Jurkat, Clone E6-1 (cell line): ENCODE measurements around the gene TMEM207. TPM values are rescaled to one million over a fixed set of nuclear protein-coding genes. Genes with fewer than 3 reads are reported as not detected.
A peak's percentile ranks its signal among the peaks of the same experiment; 100 is the strongest.
"Not testable (repeated sequence)": the region's sequence is repeated elsewhere in the genome, so short reads cannot be mapped to it uniquely, and the experiment has no call there.

Source experiments
- DNase-seq: peaks from one replicate; pipeline ENCODE4 v3.0.0-alpha.2; 2011; ENCODE audit warnings: low read depth, low spot score
- H3K4me3 ChIP-seq: 2 replicates; pipeline ENCODE4 v1.5.1; 2011; ENCODE audit warnings: mild to moderate bottlenecking, low read length, control low read depth, moderate library complexity
- polyA plus RNA-seq: library from polyadenylated mRNA; unstranded; fragments of >200 nt; gene quantifications from one replicate; pipeline ENCODE4 v1.2.1, GENCODE V29; 2012; ENCODE audit warnings: missing spikeins; ENCODE audit not compliant: insufficient read length, insufficient read depth

TMEM207 gene
- not detected for polyA plus RNA-seq

DNA sequence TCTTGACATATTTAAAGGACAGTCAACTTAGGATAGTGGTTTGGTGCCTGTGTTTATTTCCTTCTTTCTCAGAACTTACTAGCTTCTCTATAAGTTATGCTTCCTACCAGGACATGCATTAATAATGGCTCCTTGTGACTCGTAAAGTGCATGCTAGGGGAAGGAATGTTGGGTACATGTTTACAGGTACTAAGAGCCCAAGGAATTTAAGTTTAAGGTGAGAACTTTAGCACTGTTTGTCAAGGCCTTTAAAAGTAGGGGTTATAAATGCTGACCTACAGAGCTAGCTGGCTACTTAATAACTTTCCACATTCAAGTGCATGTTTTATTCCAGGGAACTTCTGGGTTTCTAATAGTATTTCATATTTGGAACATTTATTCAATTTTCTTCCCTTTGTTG lies at the start of gene TMEM207:
Gene TMEM207, minus strand, starts transcription at position 101 of the 400 bp plus-strand sequence. Its CDS starts 92 bp downstream, at position 9.
- H3K4me3 ChIP-seq, result no peak within 1 kb of the TSS
- DNase-seq, result no peak

DNA sequence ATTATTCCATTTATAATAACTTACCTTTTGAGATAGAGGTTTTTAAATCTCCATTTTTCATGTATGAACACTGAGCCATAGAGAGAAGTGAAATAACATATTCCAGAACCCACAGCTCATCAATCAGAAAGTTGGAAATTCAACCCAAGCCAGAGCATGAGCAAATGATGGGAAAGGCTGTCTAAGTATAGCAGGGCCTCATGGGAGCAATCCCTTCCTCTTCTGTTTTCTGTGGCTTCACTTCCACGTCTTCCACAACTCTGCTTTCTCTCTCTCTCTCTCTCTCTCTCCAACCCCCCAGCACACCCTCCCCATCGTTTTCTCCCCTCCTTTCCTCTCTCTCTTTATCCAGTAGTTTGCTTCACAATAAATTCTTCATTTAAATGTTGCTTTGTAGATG lies 49.4 kb upstream of the TMEM207 start:
- H3K4me3 ChIP-seq, result no peak overlapping the region
- no peak for DNase-seq

DNA sequence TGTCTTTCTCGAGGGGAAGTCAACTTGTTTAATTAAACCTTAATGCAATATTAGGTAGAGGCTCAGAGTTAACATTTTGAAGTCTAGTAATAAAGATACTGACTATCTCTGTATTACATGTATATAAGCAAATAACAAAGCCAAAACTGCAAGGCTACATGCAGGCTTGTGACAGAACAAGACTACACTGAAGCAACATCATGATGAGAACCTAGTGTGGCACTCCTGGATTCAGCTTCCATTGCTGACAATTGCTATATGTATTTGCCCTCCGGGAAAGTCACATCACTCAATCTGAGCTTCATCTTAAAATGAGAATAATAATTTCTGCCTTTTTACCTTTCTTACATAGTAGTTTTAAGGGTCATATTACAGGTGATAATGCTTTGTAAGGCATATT lies 48.6 kb upstream of the TMEM207 start:
- no peak overlapping the region for H3K4me3 ChIP-seq
- no peak for DNase-seq

DNA sequence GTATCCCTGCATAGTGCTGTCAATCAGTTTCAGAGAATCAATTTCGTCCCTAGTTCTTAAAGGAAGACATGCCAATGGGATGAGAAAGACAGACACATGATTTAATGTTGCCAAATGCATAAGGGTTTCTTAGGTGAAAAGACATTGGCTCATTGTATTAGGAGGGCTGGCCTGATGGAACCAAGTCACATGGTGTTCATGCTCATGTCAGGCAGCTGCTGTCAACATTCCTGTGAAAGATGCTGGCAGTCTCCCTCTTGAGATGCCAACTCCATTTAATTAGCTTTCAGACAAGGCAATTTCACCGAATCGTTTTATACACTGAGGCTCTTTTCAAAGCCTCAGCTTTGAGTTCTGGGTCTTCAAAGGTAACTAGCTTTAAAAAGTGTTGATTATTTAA lies 48.1 kb upstream of the TMEM207 start:
- no peak overlapping the region for H3K4me3 ChIP-seq
- DNase-seq, result no peak

DNA sequence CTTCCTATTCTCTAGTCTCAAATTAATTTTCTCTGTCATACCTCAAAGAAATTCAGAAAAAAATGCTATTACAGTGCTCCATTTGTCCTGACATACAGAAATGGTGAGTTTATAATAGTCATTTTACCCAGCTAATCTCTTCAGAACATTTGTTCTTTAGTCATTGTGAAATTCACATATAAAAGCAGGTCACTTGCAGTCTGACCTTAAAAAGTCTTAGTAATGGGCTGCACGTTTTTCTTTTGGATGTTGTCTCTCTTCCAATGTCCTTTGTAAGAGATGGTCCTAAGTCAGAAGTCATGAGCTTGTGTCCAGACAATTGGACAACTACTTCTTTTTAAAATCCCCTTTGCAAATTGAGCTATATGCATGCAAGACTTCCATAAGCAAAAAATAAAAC lies 47.2 kb upstream of the TMEM207 start:
- no peak for DNase-seq
- H3K4me3 ChIP-seq, result no peak overlapping the region

DNA sequence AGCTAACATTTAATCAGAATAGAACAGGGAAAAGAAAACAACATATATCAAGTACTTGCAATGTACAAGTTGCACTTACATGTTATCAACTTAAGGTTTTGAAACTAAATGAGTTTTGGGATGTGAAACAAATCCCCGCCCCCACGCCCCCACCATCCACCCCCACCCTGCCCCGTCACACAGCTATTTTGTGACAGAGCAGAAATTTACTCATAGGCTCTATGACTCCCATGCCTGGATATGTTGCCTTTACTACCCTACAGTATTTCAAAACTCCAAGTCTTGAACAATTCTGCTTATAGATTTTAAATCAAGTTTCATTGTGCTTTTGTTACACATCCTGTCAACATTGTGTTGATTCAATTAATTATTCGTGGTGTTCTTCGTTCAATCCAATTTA lies 46.1 kb upstream of the TMEM207 start:
- no peak for DNase-seq
- no peak overlapping the region for H3K4me3 ChIP-seq

DNA sequence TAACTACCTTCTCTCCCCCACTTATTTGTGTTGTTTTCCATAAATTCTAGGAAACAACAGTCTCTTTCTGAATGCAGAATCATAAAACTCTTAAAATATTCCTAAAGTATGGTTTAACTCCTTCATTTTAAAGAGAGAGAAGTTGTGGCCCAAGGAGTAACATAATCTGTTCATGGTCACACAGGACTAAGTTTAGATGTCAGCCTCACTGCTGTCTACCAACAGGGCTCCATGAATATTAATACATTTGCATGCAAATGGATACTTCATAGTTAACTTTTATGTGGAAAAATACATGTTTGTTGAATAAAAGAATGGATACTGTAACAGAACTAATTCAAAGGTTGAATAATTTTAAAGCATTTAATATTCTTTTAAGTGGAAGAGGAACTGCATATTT lies 45.7 kb upstream of the TMEM207 start:
- no peak overlapping the region for H3K4me3 ChIP-seq
- no peak for DNase-seq

DNA sequence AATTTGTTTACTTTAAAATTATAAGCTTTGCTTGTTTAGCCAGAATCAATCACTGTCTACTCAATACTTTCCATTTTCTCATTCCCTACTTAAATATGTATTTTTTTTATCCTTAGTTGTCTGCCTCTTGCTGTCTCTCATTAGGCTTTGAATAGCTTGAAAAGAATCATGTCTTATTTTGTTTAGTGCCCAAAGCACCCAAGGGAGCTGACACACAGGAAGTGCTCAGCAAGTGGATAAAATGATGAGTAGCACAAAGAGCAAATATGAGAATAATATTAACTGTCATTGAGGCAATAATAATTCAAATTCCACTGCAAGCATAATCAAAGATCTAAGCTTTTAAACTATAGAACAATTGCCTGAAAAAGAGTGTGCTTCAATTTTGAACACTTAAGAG lies 45.2 kb upstream of the TMEM207 start:
- no peak overlapping the region for H3K4me3 ChIP-seq
- DNase-seq, result no peak

DNA sequence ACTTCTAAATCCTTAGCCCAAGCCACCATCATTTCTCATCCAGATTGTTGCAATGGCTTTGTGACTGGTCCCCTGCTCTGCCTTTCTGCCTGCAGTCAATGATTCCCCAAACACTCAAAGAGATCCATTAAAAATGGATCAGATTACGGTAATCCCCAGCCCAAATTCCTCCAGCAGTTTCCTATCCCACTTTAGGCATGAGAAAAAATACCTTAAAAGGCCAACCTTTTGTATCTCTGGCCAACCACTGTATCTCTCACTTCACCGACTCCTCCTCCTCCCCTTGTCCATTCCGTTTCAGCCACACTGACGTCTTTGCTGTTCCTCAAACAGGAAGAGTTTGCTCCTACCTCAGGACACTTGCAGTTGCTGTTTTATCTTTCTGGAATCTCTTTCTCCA lies 43.3 kb upstream of the TMEM207 start:
- H3K4me3 ChIP-seq, result no peak overlapping the region
- no peak for DNase-seq

DNA sequence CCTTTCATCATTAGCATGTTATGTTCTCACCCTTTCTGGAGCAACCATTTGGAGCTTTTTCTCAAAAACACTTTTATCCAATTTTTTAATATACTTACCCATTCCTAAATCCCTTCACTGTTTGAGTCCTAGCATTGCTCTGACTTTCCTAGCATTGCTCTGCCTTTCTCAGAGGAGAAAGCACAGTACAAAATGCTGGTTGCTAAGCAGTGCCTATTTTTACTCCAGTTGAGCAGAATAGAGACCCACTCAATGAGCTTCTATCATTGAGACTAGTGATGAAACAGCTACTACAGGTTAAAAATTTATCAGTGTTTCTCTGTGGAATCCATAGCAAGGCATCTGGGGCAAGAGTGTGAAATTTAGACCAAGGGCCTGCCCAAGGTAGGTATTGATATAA lies 42.4 kb upstream of the TMEM207 start:
- DNase-seq, result no peak
- H3K4me3 ChIP-seq, result no peak overlapping the region

DNA sequence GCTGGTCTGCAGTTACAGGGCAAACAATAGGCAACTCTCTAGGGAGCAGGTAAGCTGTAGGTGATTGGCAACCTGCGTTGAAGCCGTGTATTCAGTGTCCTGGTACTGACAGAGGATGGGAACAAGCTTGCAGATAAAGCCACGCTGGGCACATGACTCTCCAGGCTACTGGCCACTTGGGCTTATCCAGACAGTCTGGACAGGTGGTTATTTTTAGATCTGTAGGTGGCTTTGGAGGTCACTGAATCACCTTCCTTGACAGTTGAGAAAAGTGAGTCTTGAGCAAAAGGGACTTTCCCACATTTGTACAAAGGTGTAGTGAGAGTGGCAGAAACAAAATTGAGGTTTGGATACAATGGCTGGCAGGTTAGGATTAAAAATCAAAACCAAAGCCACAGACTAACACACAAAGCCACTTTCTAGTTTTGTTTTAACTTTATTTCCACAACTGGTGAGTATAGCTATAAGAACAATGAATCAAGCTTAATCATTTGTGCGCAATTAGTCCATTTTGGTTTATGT lies 41.9 kb upstream of the TMEM207 start:
- no peak for DNase-seq
- no peak overlapping the region for H3K4me3 ChIP-seq

DNA sequence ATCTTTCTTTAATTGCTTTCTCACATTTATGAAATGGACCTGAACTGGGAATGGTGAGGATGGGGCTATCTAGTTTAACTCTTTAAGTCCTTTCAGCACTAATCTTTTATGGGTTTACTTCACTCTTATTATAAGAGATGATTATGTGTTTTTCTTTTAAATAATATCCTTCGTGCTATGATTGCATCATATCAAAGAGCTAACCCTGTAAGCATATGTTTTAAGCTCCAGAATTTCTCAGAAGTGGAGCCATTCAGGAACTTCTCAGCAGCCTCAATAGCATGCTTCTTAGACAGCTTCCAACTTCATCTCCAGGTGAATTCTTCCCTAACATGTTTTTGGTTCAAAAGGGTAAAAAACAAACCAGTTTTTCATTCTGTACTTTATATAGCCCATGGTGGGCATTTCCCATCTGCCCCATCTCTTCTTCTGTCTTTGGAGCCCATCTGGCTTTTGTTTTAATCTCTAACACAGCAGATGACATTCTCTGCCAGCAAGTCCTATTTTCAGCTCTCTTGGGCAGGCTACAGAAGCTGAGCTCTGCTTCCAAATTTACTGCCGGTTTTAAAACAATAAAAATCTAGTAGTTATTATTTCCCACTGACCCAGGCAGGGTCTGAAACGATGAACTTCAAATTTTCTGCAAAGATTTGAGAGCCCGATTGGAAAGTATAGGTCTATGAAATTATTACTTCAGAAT lies 37.4 kb upstream of the TMEM207 start:
- DNase-seq, result no peak
- no peak overlapping the region for H3K4me3 ChIP-seq

DNA sequence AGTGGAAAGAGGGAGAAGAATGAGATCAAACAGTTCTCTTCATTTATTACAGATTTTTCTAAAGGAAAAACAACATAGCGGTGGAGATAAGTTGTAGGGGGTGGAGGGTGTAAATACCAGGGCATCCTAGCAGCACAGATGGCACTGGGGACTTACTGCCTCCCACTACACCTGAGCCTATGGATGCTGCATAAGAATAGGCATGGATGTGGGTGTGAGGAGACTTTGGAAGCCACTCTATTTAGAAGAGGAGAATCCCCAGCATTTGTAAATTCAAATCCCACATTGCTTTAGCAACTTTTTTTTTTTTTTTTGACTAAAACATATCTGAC lies 36.8 kb upstream of the TMEM207 start:
- DNase-seq, result no peak
- no peak overlapping the region for H3K4me3 ChIP-seq

DNA sequence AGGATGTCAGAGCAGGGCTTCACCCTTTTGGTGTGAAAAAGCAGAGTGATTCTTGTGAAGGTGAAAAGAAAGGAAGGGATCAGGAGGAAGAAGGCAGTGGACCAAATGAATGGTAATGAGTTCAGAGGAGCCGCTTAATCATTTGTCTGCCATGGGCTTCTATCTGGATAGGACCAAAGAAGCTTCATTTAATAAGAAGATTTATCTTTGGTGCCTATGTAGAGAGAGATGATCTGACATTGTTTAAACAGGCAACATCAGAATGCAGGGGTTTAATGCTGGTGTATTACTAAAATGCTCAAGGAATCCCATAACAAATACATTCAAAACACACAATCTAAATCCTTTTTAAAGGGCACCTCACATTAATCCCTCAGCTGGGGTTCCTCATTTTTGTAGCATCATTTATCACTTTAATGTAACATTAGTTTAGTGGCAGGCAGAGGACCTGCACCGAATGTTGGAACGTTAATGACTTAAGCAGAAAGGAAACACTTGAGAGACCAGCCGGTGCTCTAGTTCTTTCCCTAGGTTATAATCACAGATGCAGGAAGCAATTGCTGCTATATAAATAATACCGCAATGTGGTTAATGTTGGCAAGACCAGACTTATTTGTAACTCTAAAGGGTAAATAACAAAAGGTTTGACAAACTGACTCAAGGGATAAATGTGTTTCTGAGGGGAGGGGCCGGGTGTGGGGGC lies 36.3 kb upstream of the TMEM207 start:
- DNase-seq, result peak; percentile 31
- H3K4me3 ChIP-seq, result no peak overlapping the region

DNA sequence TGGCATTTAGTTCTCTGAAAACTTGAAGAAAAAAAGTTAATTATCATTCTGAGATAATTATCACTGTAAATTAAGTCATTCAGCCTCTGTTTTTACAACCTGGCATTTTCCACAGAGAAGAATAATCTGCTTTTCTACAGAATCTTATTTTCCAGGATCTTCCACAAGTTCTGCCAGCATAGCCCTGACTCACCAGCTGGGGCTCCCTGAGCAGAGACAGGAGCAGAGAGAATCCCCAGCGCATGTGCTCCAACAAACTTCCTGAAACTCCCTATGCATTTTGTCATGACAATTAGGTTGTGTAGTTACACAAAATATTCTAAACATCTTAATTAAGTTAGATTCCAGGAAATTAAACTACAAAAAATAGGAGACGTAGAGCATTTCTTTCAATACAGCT lies 32.1 kb upstream of the TMEM207 start:
- no peak for DNase-seq
- H3K4me3 ChIP-seq, result no peak overlapping the region

DNA sequence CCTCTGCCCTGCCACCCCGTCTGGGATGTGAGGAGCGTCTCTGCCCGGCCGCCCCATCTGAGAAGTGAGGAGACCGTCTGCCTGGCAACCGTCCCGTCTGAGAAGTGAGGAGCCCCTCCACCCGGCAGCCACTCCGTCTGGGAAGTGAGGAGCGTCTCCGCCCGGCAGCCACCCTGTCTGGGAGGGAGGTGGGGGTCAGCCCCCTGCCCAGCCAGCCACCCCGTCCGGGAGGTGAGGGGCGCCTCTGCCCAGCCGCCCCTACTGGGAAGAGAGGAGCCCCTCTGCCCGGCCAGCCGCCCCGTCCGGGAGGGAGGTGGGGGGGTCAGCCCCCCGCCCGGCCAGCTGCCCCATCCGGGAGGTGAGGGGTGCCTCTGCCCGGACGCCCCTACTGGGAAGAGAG lies 23.6 kb upstream of the TMEM207 start:
- DNase-seq, H3K4me3 ChIP-seq: not testable (repeated sequence)

DNA sequence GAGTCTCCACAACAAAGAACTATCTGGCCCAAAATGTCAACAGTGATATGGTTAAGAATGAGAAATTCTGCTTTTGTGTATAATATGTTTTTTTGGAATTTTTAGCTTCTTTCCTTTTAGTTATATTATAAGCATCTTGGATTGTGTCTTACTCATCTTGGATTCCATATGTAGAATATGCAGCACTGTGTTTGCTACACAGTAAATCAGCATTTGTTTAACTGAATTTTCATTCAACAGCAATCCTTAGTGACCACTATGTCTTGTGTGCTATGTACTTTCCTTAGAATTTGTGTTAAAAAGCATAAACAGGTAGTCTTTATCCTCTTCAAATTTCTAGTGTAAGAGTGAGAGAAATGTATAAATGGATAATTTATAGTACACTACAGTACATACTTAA lies 18.2 kb upstream of the TMEM207 start:
- H3K4me3 ChIP-seq, result no peak overlapping the region
- DNase-seq, result no peak

DNA sequence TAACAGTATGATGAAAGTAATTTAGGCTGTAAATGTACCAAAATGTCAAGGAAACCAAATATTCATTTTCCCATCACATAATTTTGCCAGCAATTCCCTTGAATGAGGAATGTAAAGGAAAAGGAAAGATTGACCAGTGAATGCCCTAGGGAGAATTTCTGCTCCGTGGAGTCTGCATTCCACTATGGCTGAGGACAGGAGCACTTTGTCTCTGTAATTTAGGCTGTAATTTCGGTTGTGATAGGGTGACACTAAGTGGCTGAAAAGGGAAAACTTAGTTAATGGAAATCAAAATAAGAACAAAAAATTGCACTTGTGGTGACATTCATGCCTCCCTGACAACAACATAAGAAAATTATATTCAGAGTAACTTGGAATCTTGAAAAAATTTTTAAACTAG lies 8.3 kb upstream of the TMEM207 start:
- H3K4me3 ChIP-seq, result no peak overlapping the region
- DNase-seq, result no peak

DNA sequence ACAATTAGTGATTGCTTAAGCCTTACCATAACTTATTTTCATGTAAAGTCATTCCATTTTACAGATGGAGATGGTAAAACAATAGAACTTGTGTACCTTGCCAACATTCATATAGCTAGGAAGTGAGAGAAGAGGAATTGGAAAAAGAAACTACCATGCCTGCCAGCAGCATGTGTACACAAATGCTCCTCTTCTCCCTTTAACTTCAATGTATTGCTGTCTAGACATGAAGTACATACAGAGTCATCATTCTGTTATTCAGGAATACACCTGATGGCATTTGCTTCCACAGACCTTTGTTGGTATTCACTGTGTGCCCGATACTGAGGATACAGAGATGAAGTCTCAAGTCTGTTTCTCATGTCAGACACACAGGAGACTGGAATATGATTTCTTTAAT lies 7.1 kb upstream of the TMEM207 start:
- H3K4me3 ChIP-seq, result no peak overlapping the region
- no peak for DNase-seq

DNA sequence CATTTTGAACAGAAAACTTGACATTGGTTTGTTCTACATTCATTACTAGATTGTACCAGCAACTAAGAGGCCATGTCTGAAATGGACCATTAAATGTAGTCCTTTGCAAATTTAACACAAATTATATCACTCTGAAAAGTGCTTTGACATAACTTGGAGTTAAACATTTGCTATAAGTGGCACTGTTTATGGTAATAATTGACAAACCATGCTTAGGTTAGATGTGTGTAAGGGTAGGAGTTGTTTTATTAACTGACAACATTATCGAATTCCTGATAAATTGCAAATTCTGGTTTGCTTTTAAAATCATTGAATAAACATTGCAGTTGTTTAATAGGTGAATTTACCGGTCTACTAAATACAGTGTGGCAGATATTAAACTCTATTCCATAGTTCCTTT lies 6.1 kb upstream of the TMEM207 start:
- no peak for DNase-seq
- no peak overlapping the region for H3K4me3 ChIP-seq

DNA sequence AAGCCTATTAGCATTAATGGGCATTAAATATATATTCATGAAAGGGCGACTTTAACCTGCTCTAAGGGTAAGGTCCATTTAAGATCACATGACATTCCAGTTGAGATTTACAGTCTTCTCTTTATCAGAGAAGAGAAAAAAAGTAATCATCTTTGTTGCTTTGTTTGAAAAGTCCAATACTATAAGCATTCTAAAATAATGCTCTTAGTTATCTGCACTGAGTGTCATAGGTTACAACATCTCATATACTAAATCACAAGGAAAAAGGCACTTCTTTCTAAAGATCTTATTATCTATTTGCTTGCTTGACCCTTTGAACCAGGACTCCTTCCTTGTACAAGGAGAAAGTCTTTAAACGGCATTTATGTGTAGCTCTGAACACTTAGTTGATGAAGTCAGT lies 1.4 kb downstream of the TMEM207 start:
- DNase-seq, result no peak
- no peak overlapping the region for H3K4me3 ChIP-seq
